Prostate gland (tissue), 2 donors: ENCODE measurements around the gene ONECUT2.

Source experiments
- POLR2A ChIP-seq: fragments of 450-650 bp; IDR thresholded peaks from one replicate; pipeline ENCODE4 v1.6.1; 2016; ENCODE audit warnings: antibody characterized with exemption, mild to moderate bottlenecking
- POLR2AphosphoS5 ChIP-seq: sonication (generic); formaldehyde crosslinking; IDR thresholded peaks from one replicate; pipeline ENCODE4 v1.6.1; 2017; ENCODE audit warnings: antibody characterized with exemption
- TF ChIP-seq, protein P1 (sequence below), 4 experiments: fragments of 200-600 bp in 2 of 4; fragments of 450-650 bp in 2 of 4; sonication (generic) in 2 of 4; IDR thresholded peaks; 1 replicate in 3 of 4; 2 replicates in 1 of 4; pipeline ENCODE4 v1.5.1; 2016 to 2019; ENCODE audit warnings: antibody characterized with exemption in 4 of 4, mild to moderate bottlenecking in 2 of 4, moderate library complexity in 2 of 4

DNA sequence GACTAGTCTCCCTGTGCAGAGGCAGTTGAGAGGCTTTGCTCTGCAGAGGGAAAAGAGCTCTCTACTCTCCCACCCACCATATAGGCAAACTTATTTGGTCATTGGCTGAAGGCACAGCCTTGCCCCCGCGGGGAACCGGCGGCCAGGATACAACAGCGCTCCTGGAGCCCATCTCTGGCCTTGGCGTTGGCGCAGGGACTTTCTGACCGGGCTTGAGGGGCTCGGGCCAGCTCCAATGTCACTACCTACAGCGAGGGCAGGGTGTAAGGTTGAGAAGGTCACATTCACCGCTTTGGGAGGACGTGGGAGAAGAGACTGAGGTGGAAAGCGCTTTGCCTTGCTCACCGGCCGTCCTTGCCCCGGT, 2.2 kb downstream of the ONECUT2 start:
- TF ChIP-seq, protein P1, sequence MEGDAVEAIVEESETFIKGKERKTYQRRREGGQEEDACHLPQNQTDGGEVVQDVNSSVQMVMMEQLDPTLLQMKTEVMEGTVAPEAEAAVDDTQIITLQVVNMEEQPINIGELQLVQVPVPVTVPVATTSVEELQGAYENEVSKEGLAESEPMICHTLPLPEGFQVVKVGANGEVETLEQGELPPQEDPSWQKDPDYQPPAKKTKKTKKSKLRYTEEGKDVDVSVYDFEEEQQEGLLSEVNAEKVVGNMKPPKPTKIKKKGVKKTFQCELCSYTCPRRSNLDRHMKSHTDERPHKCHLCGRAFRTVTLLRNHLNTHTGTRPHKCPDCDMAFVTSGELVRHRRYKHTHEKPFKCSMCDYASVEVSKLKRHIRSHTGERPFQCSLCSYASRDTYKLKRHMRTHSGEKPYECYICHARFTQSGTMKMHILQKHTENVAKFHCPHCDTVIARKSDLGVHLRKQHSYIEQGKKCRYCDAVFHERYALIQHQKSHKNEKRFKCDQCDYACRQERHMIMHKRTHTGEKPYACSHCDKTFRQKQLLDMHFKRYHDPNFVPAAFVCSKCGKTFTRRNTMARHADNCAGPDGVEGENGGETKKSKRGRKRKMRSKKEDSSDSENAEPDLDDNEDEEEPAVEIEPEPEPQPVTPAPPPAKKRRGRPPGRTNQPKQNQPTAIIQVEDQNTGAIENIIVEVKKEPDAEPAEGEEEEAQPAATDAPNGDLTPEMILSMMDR (IDR thresholded peaks at IDR 0.05), result no peak
- TF ChIP-seq POLR2A (no peak), POLR2AphosphoS5 (no peak)
